Smooth muscle cell (in vitro differentiated cells): ENCODE results near the gene CDK19. TPM values are rescaled to one million over a fixed set of nuclear protein-coding genes. Genes with fewer than 3 reads are reported as not detected.

Experiments used
- DNase-seq: peaks from one replicate; lab custom pipeline; 2025; ENCODE audit not compliant: unreplicated experiment; lab: John Stamatoyannopoulos, UW
- H2AFZ ChIP-seq: fragments of 200-600 bp; sonication (generic); 2 replicates; pipeline ENCODE4 v1.6.0; 2016; ENCODE audit warnings: antibody characterized with exemption, low read depth, mild to moderate bottlenecking
- H3F3A ChIP-seq: fragments of 200-600 bp; sonication (generic); 2 replicates; pipeline ENCODE4 v1.6.0; 2017; ENCODE audit warnings: antibody characterized with exemption, low read depth
- H3K27ac ChIP-seq: fragments of 200-600 bp; sonication (generic); 2 replicates; pipeline ENCODE4 v1.5.1; 2016; ENCODE audit warnings: low read depth, mild to moderate bottlenecking
- H3K27me3 ChIP-seq: fragments of 200-600 bp; sonication (generic); 2 replicates; pipeline ENCODE4 v1.6.1; 2016; ENCODE audit warnings: low read depth, mild to moderate bottlenecking
- H3K36me3 ChIP-seq: fragments of 200-600 bp; sonication (generic); 2 replicates; pipeline ENCODE4 v1.5.1; 2016; ENCODE audit warnings: low read depth
- H3K4me1 ChIP-seq: fragments of 200-600 bp; sonication (generic); 2 replicates; pipeline ENCODE4 v1.5.1; 2016; ENCODE audit warnings: low read depth
- H3K4me2 ChIP-seq: fragments of 200-600 bp; sonication (generic); 2 replicates; pipeline ENCODE4 v1.6.0; 2016; ENCODE audit warnings: mild to moderate bottlenecking
- H3K4me3 ChIP-seq: fragments of 200-600 bp; sonication (generic); 2 replicates; pipeline ENCODE4 v1.5.1; 2016; ENCODE audit warnings: mild to moderate bottlenecking
- H3K79me2 ChIP-seq: fragments of 200-600 bp; sonication (generic); 2 replicates; pipeline ENCODE4 v1.6.0; 2016; ENCODE audit warnings: low read depth, mild to moderate bottlenecking
- H3K9ac ChIP-seq: fragments of 200-600 bp; sonication (generic); 2 replicates; pipeline ENCODE4 v1.6.0; 2016; ENCODE audit warnings: low read depth
- H3K9me3 ChIP-seq: fragments of 200-600 bp; sonication (generic); replicated peaks from 2 replicates; pipeline ENCODE4 v1.5.1; 2016; ENCODE audit warnings: low read depth
- H4K20me1 ChIP-seq: fragments of 200-600 bp; sonication (generic); 2 replicates; pipeline ENCODE4 v1.6.0; 2016; ENCODE audit warnings: low read depth
- whole genome bisulfite sequencing: methylation state at CpG from one replicate; pipeline ENCODE4 v1.1.7; 2016; ENCODE audit warnings: low lambda C conversion rate; 5-methylcytosine and 5-hydroxymethylcytosine counted together
- polyA plus RNA-seq: library from polyadenylated mRNA; unstranded; fragments of >200 nt; fragmentation: Nextera tagmentation; extraction: Ambion mirVana; gene quantifications from 2 replicates; pipeline ENCODE4 v1.2.1, GENCODE V29; 2016
- total RNA-seq: library from RNA; depleted of rRNA; stranded (reverse); fragments of >200 nt; gene quantifications from 2 replicates; pipeline ENCODE4 v1.2.3, GENCODE V29; 2014
- TF ChIP-seq, protein P1 (sequence below): fragments of 200-600 bp; sonication (generic); IDR thresholded peaks from 2 replicates; pipeline ENCODE4 v1.5.1; 2017; ENCODE audit warnings: borderline replicate concordance, mild to moderate bottlenecking, antibody characterized with exemption; ENCODE audit not compliant: insufficient read depth, poor library complexity, severe bottlenecking

Gene CDK19
- total and polyA plus RNA-seq, 2 experiments from 2014 or later: 3.7 to 14.0 TPM

DNA sequence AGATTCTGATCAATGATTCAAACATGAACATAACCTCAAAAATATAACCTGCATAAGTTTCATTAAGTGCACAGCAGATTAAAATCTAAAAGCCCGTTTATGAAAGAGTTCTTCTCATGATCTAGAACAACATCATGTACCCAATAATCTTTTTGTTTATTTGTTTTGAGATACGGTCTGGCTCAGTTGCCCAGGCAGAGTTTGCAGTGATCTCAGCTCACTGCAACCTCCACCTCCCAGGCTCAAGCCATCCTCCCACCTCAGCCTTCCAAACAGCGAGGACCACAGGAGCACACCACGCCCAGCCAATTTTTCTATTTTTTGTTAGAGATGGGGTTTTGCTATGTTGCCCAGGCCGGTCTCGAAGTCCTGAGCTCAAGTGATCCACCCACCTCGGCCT, 149.7 kb downstream of the CDK19 start:
- Histone ChIP-seq H3K4me1 (no peaks in the 10 kb centered on the region), H3K4me2 (peak overlapping the region; percentile 34), H3K27me3 (no peaks in the 10 kb centered on the region), H3K9ac (no peak overlapping the region), H3K9me3 (no peaks in the 10 kb centered on the region), H3K36me3 (no peaks in the 10 kb centered on the region), H4K20me1 (no peaks in the 10 kb centered on the region), H3F3A (no peaks in the 10 kb centered on the region), H3K79me2 (no peaks in the 10 kb centered on the region), H3K27ac (no peak overlapping the region), H2AFZ (no peak overlapping the region), H3K4me3 (no peak overlapping the region)
- TF ChIP-seq, protein P1, sequence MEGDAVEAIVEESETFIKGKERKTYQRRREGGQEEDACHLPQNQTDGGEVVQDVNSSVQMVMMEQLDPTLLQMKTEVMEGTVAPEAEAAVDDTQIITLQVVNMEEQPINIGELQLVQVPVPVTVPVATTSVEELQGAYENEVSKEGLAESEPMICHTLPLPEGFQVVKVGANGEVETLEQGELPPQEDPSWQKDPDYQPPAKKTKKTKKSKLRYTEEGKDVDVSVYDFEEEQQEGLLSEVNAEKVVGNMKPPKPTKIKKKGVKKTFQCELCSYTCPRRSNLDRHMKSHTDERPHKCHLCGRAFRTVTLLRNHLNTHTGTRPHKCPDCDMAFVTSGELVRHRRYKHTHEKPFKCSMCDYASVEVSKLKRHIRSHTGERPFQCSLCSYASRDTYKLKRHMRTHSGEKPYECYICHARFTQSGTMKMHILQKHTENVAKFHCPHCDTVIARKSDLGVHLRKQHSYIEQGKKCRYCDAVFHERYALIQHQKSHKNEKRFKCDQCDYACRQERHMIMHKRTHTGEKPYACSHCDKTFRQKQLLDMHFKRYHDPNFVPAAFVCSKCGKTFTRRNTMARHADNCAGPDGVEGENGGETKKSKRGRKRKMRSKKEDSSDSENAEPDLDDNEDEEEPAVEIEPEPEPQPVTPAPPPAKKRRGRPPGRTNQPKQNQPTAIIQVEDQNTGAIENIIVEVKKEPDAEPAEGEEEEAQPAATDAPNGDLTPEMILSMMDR: no peak
- DNase-seq: no peak
- WGBS: 92% methylated on average over 7 of the region's 7 CpGs

DNA sequence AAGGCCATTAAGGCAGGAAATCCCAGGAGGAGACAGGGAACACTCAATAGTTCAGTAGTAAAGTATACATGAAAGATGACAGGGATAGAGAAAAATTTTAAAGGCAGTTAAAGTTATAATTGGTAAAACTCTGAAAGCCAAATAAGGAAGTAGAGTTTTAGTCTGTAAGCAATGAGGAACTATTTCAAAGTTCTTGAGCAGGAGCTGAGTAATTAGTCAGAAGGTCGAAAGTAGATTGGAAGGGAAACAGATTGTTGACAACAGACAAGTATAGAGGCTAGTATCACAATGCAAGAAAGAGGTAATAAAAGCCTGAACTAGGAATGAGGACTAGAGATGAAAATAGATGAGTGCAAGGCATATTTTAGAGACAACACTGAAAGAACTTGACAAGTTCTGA, 150.3 kb downstream of the CDK19 start:
- DNase-seq: no peak
- no peaks in the 10 kb centered on the region for H3K79me2 ChIP-seq
- H3K4me1 ChIP-seq: no peaks in the 10 kb centered on the region
- no peak overlapping the region for H3K4me3 ChIP-seq
- H3K4me2 ChIP-seq: peak overlapping the region; percentile 34
- no peak overlapping the region for H2AFZ ChIP-seq
- H3K27ac ChIP-seq: peak overlapping the region; percentile 26
- no peak overlapping the region for H3K9ac ChIP-seq
- no peaks in the 10 kb centered on the region for H3K9me3 ChIP-seq
- no peaks in the 10 kb centered on the region for H3K27me3 ChIP-seq
- H4K20me1 ChIP-seq: no peaks in the 10 kb centered on the region
- WGBS: 26% methylated on average over 1 of the region's 1 CpG
- no peaks in the 10 kb centered on the region for H3K36me3 ChIP-seq
- H3F3A ChIP-seq: no peaks in the 10 kb centered on the region
- TF ChIP-seq, protein P1: no peak

DNA sequence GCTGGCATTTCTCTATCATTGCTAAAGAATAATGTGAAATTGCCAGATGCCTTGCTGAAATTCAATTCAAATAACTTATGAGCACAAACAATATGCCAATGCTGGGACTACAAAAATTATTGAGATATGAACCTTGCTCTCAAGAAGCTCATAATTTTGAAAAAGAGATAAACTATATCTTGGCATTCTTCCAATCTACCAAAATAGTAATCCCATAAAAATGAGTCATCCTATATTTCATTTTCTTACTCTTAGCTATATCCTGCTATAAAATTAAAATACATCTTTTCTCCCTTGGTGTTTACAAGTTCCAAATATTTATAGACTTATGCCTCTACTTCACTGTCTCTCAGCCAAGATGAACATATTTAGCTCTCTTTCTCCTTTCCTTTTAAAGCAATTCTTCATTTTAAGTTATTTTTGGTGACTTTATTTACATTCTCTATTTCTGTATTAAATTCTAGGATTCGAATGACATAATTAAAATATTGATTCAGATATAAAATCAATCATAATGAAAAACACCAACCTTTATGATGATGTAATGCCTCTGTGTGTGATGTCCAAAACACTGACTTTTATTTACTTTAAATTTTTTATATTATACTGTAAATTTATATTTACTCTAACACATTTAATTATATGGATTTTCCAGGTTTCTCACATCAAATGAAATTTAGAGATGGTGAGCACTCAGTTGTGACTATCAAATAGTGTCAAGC, 152.6 kb downstream of the CDK19 start:
- no peaks in the 10 kb centered on the region for H3K36me3 ChIP-seq
- TF ChIP-seq, protein P1: no peak
- no peak overlapping the region for H2AFZ ChIP-seq
- no peaks in the 10 kb centered on the region for H3K27me3 ChIP-seq
- H3F3A ChIP-seq: no peaks in the 10 kb centered on the region
- WGBS: 93% methylated on average over 1 of the region's 1 CpG
- no peak overlapping the region for H3K9ac ChIP-seq
- H3K9me3 ChIP-seq: no peaks in the 10 kb centered on the region
- no peak overlapping the region for H3K27ac ChIP-seq
- no peak overlapping the region for H3K4me2 ChIP-seq
- no peak for DNase-seq
- H3K79me2 ChIP-seq: no peaks in the 10 kb centered on the region
- H4K20me1 ChIP-seq: no peaks in the 10 kb centered on the region
- H3K4me1 ChIP-seq: no peaks in the 10 kb centered on the region
- no peak overlapping the region for H3K4me3 ChIP-seq

DNA sequence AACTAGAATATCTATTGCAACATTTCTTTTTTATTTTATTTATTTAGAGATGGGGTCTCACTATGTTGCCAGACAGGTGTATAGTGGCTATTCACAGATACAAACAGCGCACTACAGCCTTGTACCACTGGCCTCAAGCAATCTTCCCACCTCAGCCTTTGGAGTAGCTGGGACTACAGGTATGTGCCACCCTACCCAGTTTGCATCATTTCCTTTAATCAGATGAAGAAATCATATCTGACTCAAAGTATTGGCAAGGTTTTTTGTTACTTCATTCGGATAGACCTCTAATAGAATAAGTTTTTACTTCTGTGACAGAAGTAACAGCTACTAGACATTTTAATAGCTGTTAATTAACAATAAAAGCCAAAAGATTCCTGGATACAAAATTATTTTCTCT, 153.9 kb downstream of the CDK19 start:
- Histone ChIP-seq H3K4me2 (no peak overlapping the region), H3K4me1 (no peaks in the 10 kb centered on the region), H3K36me3 (no peaks in the 10 kb centered on the region), H2AFZ (no peak overlapping the region), H3K27ac (no peak overlapping the region), H3F3A (no peaks in the 10 kb centered on the region), H3K9me3 (no peaks in the 10 kb centered on the region), H3K9ac (no peak overlapping the region), H4K20me1 (no peaks in the 10 kb centered on the region), H3K27me3 (no peaks in the 10 kb centered on the region), H3K4me3 (no peak overlapping the region), H3K79me2 (no peaks in the 10 kb centered on the region)
- 98% methylated on average over 2 of the region's 2 CpGs for WGBS
- DNase-seq: no peak
- TF ChIP-seq, protein P1: no peak
